Measurements from ENCODE around the gene ZNF674. TPM values are rescaled to one million over a fixed set of nuclear protein-coding genes. Genes with fewer than 3 reads are reported as not detected.

The ZNF674 gene
- total and polyA plus RNA-seq, 9 of the 15 experiments (the other 6 are each of a cell fraction or from before 2014, with no cell fraction given): 1.2 to 4.7 (median 2.6) TPM

GRCh38 chrX:46579250-46579649 is 34.0 kb upstream of the ZNF674 start:
- ChIA-PET POLR2A (no interaction called here), CTCF (ENCODE audit: low intra/inter-chr PET ratio) (no interaction called here)
- H3K4me2 ChIP-seq (ENCODE audit: insufficient read depth, low read length): no peak overlapping the region
- intact Hi-C loops (cut with micrococcal nuclease) (no loop called here), in situ Hi-C loops (cut with MboI) (no loop called here)
- H3K9me1 ChIP-seq (ENCODE audit: control insufficient read depth, insufficient read depth, low read length): no peaks in the 10 kb centered on the region
- 0% methylated on average over 1 of the region's 1 CpG for WGBS (ENCODE audit: insufficient coverage, low coverage, missing lambda C conversion rate)
- ATAC-seq (no peak), FAIRE-seq (no peak), DNase-seq (ENCODE audit: extremely low read depth in 1 of 4, low spot score in 3 of 4) (no peak)
- no peak overlapping the region for H3K4me3 ChIP-seq
- H3K9me3 ChIP-seq (replicated peaks; ENCODE audit: control insufficient read depth, insufficient read depth, low read depth, low read length): no peaks in the 10 kb centered on the region
- H3K27ac ChIP-seq (ENCODE audit: extremely low read depth, low read depth, low read length): no peak overlapping the region
- no TSS peak for BruUV-seq (replicated peaks)
- H3K36me3 ChIP-seq (ENCODE audit: control insufficient read depth, insufficient read depth, low read length): no peaks in the 10 kb centered on the region
- H2AFZ ChIP-seq (ENCODE audit: low read depth, low read length): no peak overlapping the region
- H3K4me1 ChIP-seq (replicated peaks in 1 of 2; ENCODE audit: control insufficient read depth in 2 of 2, insufficient read depth in 2 of 2, low read length in 2 of 2): no peaks in the 10 kb centered on the region
- no peaks in the 10 kb centered on the region for H4K20me1 ChIP-seq (replicated peaks; ENCODE audit: control insufficient read depth, insufficient read depth, low read length)
- no peaks in the 10 kb centered on the region for H3K27me3 ChIP-seq (ENCODE audit: control insufficient read depth in 2 of 2, insufficient read depth in 2 of 2, low read length in 2 of 2)
- no peak overlapping the region for H3K9ac ChIP-seq (ENCODE audit: insufficient read depth in 1 of 2, low read depth in 2 of 2, low read length in 2 of 2)
- H3K79me2 ChIP-seq (ENCODE audit: control insufficient read depth, insufficient read depth, low read length): no peaks in the 10 kb centered on the region
- TF ChIP-seq PCBP2 (IDR thresholded peaks at IDR 0.05; ENCODE audit: low read depth, low read length, poor library complexity, severe bottlenecking): no peak
- no peak for TF ChIP-seq ZNF644 (tag; IDR thresholded peaks at IDR 0.05; ENCODE audit: low read depth)

- FAIRE-seq (no peak), ATAC-seq (no peak), DNase-seq (ENCODE audit: extremely low read depth in 1 of 4, low spot score in 3 of 4) (no peak)
- Histone ChIP-seq H3K9ac (ENCODE audit: insufficient read depth in 1 of 2, low read depth in 2 of 2, low read length in 2 of 2) (no peak overlapping the region), H3K4me2 (ENCODE audit: insufficient read depth, low read length) (no peak overlapping the region), H3K27ac (ENCODE audit: extremely low read depth, low read depth, low read length) (no peak overlapping the region), H3K79me2 (ENCODE audit: control insufficient read depth, insufficient read depth, low read length) (no peaks in the 10 kb centered on the region), H2AFZ (ENCODE audit: low read depth, low read length) (no peak overlapping the region), H3K27me3 (ENCODE audit: control insufficient read depth in 2 of 2, insufficient read depth in 2 of 2, low read length in 2 of 2) (no peaks in the 10 kb centered on the region), H3K4me1 (replicated peaks in 1 of 2; ENCODE audit: control insufficient read depth in 2 of 2, insufficient read depth in 2 of 2, low read length in 2 of 2) (no peaks in the 10 kb centered on the region), H3K9me1 (ENCODE audit: control insufficient read depth, insufficient read depth, low read length) (no peaks in the 10 kb centered on the region), H3K4me3 (no peak overlapping the region), H3K9me3 (replicated peaks; ENCODE audit: control insufficient read depth, insufficient read depth, low read depth, low read length) (no peaks in the 10 kb centered on the region), H4K20me1 (replicated peaks; ENCODE audit: control insufficient read depth, insufficient read depth, low read length) (no peaks in the 10 kb centered on the region), H3K36me3 (ENCODE audit: control insufficient read depth, insufficient read depth, low read length) (no peaks in the 10 kb centered on the region)
- intact Hi-C loops (cut with micrococcal nuclease): no loop called here
- WGBS (ENCODE audit: insufficient coverage, low coverage, missing lambda C conversion rate): 0% methylated on average over 7 of the region's 7 CpGs
- in situ Hi-C loops (cut with MboI): no loop called here
- ChIA-PET CTCF (ENCODE audit: low intra/inter-chr PET ratio) (no interaction called here), POLR2A (interaction anchor here (0.7 kb wide), 1 partner anchor 274 kb away, joined by 4 read pairs; no protein-coding TSS in a partner anchor)
- BruUV-seq (replicated peaks): no TSS peak
- TF ChIP-seq PHF20 (IDR thresholded peaks at IDR 0.05; ENCODE audit: partially characterized antibody): no peak
These were observed 32.2 kb upstream of the ZNF674 start for GRCh38 chrX:46577221-46578005.

Data from K562 (cell line).